Uterus (tissue), 4 donors: ENCODE results near the gene CEACAM4. TPM values are rescaled to one million over a fixed set of nuclear protein-coding genes. Genes with fewer than 3 reads are reported as not detected.

Experiments used
- DNase-seq, 2 donors: peaks; one replicate each; pipeline ENCODE4 v3.0.0-alpha.2; 2019 to 2020
- H3K27ac ChIP-seq, 2 donors: fragments of 200-600 bp; sonication (generic); 1 replicate in 1 of 2; 2 replicates in 1 of 2; pipeline ENCODE4 v1.5.1; 2016 to 2018
- H3K27me3 ChIP-seq, 2 donors: fragments of 200-600 bp; sonication (generic); one replicate each; pipeline ENCODE4 v1.5.1; 2018 to 2019; ENCODE audit warnings: control low read depth in 1 of 2
- H3K36me3 ChIP-seq, 2 donors: fragments of 200-600 bp; sonication (generic); one replicate each; pipeline ENCODE4 v1.5.1; 2019; ENCODE audit warnings: control low read depth in 1 of 2
- H3K4me1 ChIP-seq, 2 donors: fragments of 200-600 bp; sonication (generic); one replicate each; pipeline ENCODE4 v1.5.1; 2018 to 2019; ENCODE audit warnings: control low read depth in 1 of 2
- H3K4me3 ChIP-seq, 2 donors: fragments of 200-600 bp; sonication (generic); 1 replicate in 1 of 2; 2 replicates in 1 of 2; pipeline ENCODE4 v1.5.1; 2018 to 2019; ENCODE audit warnings: mild to moderate bottlenecking in 1 of 2
- H3K9me3 ChIP-seq, 2 donors: fragments of 200-600 bp; sonication (generic); one replicate each; pipeline ENCODE4 v1.5.1; 2019; ENCODE audit warnings: control low read depth in 1 of 2
- POLR2A ChIP-seq, 2 donors: fragments of 450-650 bp; IDR thresholded peaks; one replicate each; pipeline ENCODE4 v1.6.1; 2016; ENCODE audit warnings: antibody characterized with exemption in 2 of 2, mild to moderate bottlenecking in 1 of 2, moderate library complexity in 1 of 2
- intact Hi-C: fragments of 100-400 bp; cut with DNase I; formaldehyde crosslinking; loops from one replicate; pipeline ENCODE4 v1.15.1; 2023; ENCODE audit warnings: low total_unique reads
- small RNA-seq: library from RNA; depleted of rRNA; stranded (forward); fragments of <200 nt; gene quantifications from one replicate; pipeline ENCODE3, GENCODE V24; 2016
- total RNA-seq, 4 donors: library from RNA; depleted of rRNA in 3 of 4; stranded (reverse); fragments of >200 nt in 3 of 4; gene quantifications; one replicate each; pipeline versions ENCODE4 v1.1.0 to v1.2.4, GENCODE V29; 2014 to 2023
- TF ChIP-seq, protein P1 (sequence below), 4 experiments: fragments of 200-600 bp in 2 of 4; fragments of 450-650 bp in 2 of 4; sonication (generic) in 2 of 4; IDR thresholded peaks; one replicate each; pipeline ENCODE4 v1.5.1; 2016 to 2019; ENCODE audit warnings: antibody characterized with exemption in 4 of 4, mild to moderate bottlenecking in 2 of 4, moderate library complexity in 1 of 4
- donor health status: DM: yes; HTN: yes; CAD: no.

Gene CEACAM4
- total RNA-seq, 4 donors from 2014 or later, result 0.26 to 0.61 TPM; not detected in 2

- Histone ChIP-seq H3K27me3 (peaks cover 0 to 25% of the 10 kb centered on the region in 2 donors), H3K9me3 (no peaks in the 10 kb centered on the region), H3K4me1 (no peaks in the 10 kb centered on the region), H3K4me3 (no peak overlapping the region), H3K27ac (no peak overlapping the region), H3K36me3 (no peaks in the 10 kb centered on the region)
- intact Hi-C loops, result no loop called here
- TF ChIP-seq, protein P1, sequence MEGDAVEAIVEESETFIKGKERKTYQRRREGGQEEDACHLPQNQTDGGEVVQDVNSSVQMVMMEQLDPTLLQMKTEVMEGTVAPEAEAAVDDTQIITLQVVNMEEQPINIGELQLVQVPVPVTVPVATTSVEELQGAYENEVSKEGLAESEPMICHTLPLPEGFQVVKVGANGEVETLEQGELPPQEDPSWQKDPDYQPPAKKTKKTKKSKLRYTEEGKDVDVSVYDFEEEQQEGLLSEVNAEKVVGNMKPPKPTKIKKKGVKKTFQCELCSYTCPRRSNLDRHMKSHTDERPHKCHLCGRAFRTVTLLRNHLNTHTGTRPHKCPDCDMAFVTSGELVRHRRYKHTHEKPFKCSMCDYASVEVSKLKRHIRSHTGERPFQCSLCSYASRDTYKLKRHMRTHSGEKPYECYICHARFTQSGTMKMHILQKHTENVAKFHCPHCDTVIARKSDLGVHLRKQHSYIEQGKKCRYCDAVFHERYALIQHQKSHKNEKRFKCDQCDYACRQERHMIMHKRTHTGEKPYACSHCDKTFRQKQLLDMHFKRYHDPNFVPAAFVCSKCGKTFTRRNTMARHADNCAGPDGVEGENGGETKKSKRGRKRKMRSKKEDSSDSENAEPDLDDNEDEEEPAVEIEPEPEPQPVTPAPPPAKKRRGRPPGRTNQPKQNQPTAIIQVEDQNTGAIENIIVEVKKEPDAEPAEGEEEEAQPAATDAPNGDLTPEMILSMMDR (IDR thresholded peaks at IDR 0.05), result no peak
- TF ChIP-seq POLR2A (IDR thresholded peaks at IDR 0.05), result no peak
- DNase-seq, result no peak
Measured at GRCh38 chr19:41569481-41570150, 57.3 kb downstream of the CEACAM4 start.

Small RNA genes within 50 kb of the gene (small RNA-seq; reads per million reads assigned to genes)
- not detected for gene AC243960.4

Other genes with a start within 250 kb of the CEACAM4 start
- 10 to 100 TPM in 1 of 4 donors, 1 to 10 TPM in 3; 1.5 to 11.4 (median 4.5) TPM for gene EXOSC5, start 229.7 kb downstream of the CEACAM4 start, total RNA-seq
- 10 to 100 TPM; 18.2 to 36.7 (median 21.6) TPM for gene BCKDHA, start 229.3 kb downstream of the CEACAM4 start, total RNA-seq
- gene B3GNT8, start 199.7 kb downstream of the CEACAM4 start, total RNA-seq, result 10 to 100 TPM in 1 of 4 donors, 1 to 10 TPM in 1, under 1 TPM in 1, not detected in 1; 0.83 to 14.1 (median 3.4) TPM
- gene DMAC2, start 187.2 kb downstream of the CEACAM4 start, total RNA-seq, result 10 to 100 TPM; 25.8 to 89.4 (median 32.9) TPM
- gene ERICH4, start 183.9 kb downstream of the CEACAM4 start, total RNA-seq, result not detected
- 1 to 10 TPM in 3 of 4 donors, not detected in 1; 1.1 to 2.8 (median 2.6) TPM for gene CEACAM21, start 50.9 kb downstream of the CEACAM4 start, total RNA-seq
- gene CEACAM7, start 61.2 kb upstream of the CEACAM4 start, total RNA-seq, result 1 to 10 TPM in 1 of 4 donors, under 1 TPM in 2, not detected in 1; 0.49 to 1.8 (median 0.51) TPM
- under 1 TPM in 2 of 4 donors, not detected in 2; 0.29 to 0.51 TPM for gene CEACAM5, start 81.6 kb upstream of the CEACAM4 start, total RNA-seq
- under 1 TPM in 1 of 4 donors, not detected in 3; 0.41 TPM for gene CEACAM6, start 128.5 kb upstream of the CEACAM4 start, total RNA-seq
- not detected for gene CEACAM3, start 169.5 kb upstream of the CEACAM4 start, total RNA-seq
- not detected for gene LYPD4, start 217.6 kb upstream of the CEACAM4 start, total RNA-seq
- gene DMRTC2, start 218.0 kb upstream of the CEACAM4 start, total RNA-seq, result under 1 TPM in 1 of 4 donors, not detected in 3; 0.14 TPM
- 1,000 to 10,000 TPM in 2 of 4 donors, 100 to 1,000 TPM in 2; 324 to 1,895 (median 1,094) TPM for gene RPS19, start 233.2 kb upstream of the CEACAM4 start, total RNA-seq